ENCODE data around the gene NDST3. TPM values are rescaled to one million over a fixed set of nuclear protein-coding genes. Genes with fewer than 3 reads are reported as not detected.

Gene NDST3
- total and polyA plus RNA-seq, 4 donors, result 0.36 to 2.8 (median 1.4) TPM

GRCh38 chr4:118113220-118113619 lies 78.9 kb downstream of the NDST3 start (continued):
- TF ChIP-seq REST (IDR thresholded peaks at IDR 0.05) (no peak), YY1 (IDR thresholded peaks at IDR 0.05) (no peak)

DNA sequence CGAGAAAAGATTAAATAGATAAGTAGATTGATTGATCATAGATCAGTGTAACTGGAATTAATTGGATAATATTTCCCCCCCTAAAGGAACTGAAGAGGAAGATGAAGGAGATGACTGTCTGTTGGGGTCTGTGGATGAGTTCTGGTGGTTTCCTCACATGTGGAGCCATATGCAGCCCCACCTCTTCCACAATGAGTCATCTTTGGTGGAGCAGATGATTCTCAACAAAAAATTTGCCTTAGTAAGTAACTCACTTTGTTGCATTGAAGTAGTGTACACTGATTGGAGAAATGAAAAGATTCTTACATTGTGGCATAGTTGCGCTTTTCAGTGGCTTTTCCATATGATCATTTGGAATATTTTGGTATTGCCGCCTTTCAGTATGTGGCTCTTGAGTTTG lies 80.4 kb downstream of the NDST3 start:
- H3K9ac ChIP-seq (ENCODE audit: low read depth in 1 of 2, low read length in 2 of 2), result no peak overlapping the region
- 94% methylated on average over 3 of the region's 3 CpGs for WGBS
- no peaks in the 10 kb centered on the region for H3K4me1 ChIP-seq (ENCODE audit: control insufficient read depth in 4 of 4, insufficient read depth in 4 of 4, low read length in 3 of 4)
- H3K27me3 ChIP-seq (ENCODE audit: control insufficient read depth in 4 of 4, insufficient read depth in 4 of 4, low read length in 3 of 4), result no peaks in the 10 kb centered on the region
- no peaks in the 10 kb centered on the region for H3K36me3 ChIP-seq (ENCODE audit: control insufficient read depth in 4 of 4, insufficient read depth in 3 of 4, low read depth in 1 of 4, low read length in 3 of 4)
- TF ChIP-seq EGR1 (IDR thresholded peaks at IDR 0.05; ENCODE audit: low read depth in 2 of 2), result no peak
- no peak for TF ChIP-seq FOXA2 (IDR thresholded peaks at IDR 0.05)
- no peak for TF ChIP-seq JUND (IDR thresholded peaks at IDR 0.05)
- TF ChIP-seq SP1 (IDR thresholded peaks at IDR 0.05), result no peak
- TF ChIP-seq REST (IDR thresholded peaks at IDR 0.05), result no peak
- no peak for TF ChIP-seq RXRA (IDR thresholded peaks at IDR 0.05)
- no peak for TF ChIP-seq TAF1 (conservative IDR thresholded peaks at IDR 0.05)
- TF ChIP-seq HNF4A (conservative IDR thresholded peaks at IDR 0.05), result no peak
- TF ChIP-seq ZBTB33 (IDR thresholded peaks at IDR 0.05), result no peak
- TF ChIP-seq CTCF (IDR thresholded peaks at IDR 0.05; ENCODE audit: low read depth, low read length, missing input control), result no peak
- TF ChIP-seq, protein P1, sequence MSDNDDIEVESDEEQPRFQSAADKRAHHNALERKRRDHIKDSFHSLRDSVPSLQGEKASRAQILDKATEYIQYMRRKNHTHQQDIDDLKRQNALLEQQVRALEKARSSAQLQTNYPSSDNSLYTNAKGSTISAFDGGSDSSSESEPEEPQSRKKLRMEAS (IDR thresholded peaks at IDR 0.05), result no peak
- no peak for TF ChIP-seq HNF4G (IDR thresholded peaks at IDR 0.05)
- H3K4me3 ChIP-seq (ENCODE audit: low read depth in 1 of 3, low read length in 3 of 3), result no peak overlapping the region
- H3K27ac ChIP-seq (ENCODE audit: low read depth in 1 of 2, low read length in 2 of 2), result no peak overlapping the region
- DNase-seq (ENCODE audit: low spot score), result no peak
- no peaks in the 10 kb centered on the region for H3K9me3 ChIP-seq (ENCODE audit: control insufficient read depth in 4 of 4, low read length in 3 of 4)

Measured in liver (tissue), 9 donors.